NCI-H345 treated with DMSO at 0.1 percent for 48 hours (cell line): ENCODE measurements around the gene TAOK3.
"Not testable (repeated sequence)": the region's sequence is repeated elsewhere in the genome, so short reads cannot be mapped to it uniquely, and the experiment has no call there.

Source experiments
- DNase-seq: peaks from one replicate; lab custom pipeline; 2025; ENCODE audit not compliant: unreplicated experiment; lab: John Stamatoyannopoulos, UW

Gene TAOK3

GRCh38 chr12:118342090-118342489, 30.6 kb downstream of the TAOK3 start:
- no peak for DNase-seq

- DNase-seq = no peak
Observed at GRCh38 chr12:118337194-118337838, 35.4 kb downstream of the TAOK3 start.

GRCh38 chr12:118336123-118336522, 36.6 kb downstream of the TAOK3 start:
- no peak for DNase-seq

- DNase-seq = no peak
Observed at GRCh38 chr12:118334939-118335567, 37.7 kb downstream of the TAOK3 start.

GRCh38 chr12:118334241-118334640, 38.5 kb downstream of the TAOK3 start:
- no peak for DNase-seq

GRCh38 chr12:118332511-118332910, 40.2 kb downstream of the TAOK3 start:
- no peak for DNase-seq

- DNase-seq = no peak
Observed at GRCh38 chr12:118330421-118331018, 42.2 kb downstream of the TAOK3 start.

- DNase-seq = no peak
Observed at GRCh38 chr12:118328486-118329330, 44.0 kb downstream of the TAOK3 start.

GRCh38 chr12:118327391-118327790, 45.3 kb downstream of the TAOK3 start:
- DNase-seq = no peak

GRCh38 chr12:118326991-118327390, 45.7 kb downstream of the TAOK3 start:
- DNase-seq = no peak

- no peak for DNase-seq
Observed at GRCh38 chr12:118325081-118325480, 47.6 kb downstream of the TAOK3 start.

GRCh38 chr12:118319627-118320026, 53.1 kb downstream of the TAOK3 start:
- DNase-seq = no peak

GRCh38 chr12:118318744-118319143, 54.0 kb downstream of the TAOK3 start:
- no peak for DNase-seq

GRCh38 chr12:118317729-118318128, 55.0 kb downstream of the TAOK3 start:
- no peak for DNase-seq

GRCh38 chr12:118315821-118316220, 56.9 kb downstream of the TAOK3 start:
- DNase-seq = no peak

GRCh38 chr12:118312578-118312977, 60.1 kb downstream of the TAOK3 start:
- DNase-seq = no peak

- DNase-seq = no peak
Observed at GRCh38 chr12:118311666-118312065, 61.0 kb downstream of the TAOK3 start.

GRCh38 chr12:118310320-118310719, 62.4 kb downstream of the TAOK3 start:
- no peak for DNase-seq

GRCh38 chr12:118308006-118308405, 64.7 kb downstream of the TAOK3 start:
- DNase-seq = not testable (repeated sequence)

- no peak for DNase-seq
Observed at GRCh38 chr12:118307069-118307954, 65.4 kb downstream of the TAOK3 start.

GRCh38 chr12:118304093-118304492, 68.6 kb downstream of the TAOK3 start:
- DNase-seq = no peak
